BLaER1 treated with 17β-estradiol and CSF1 and Interleukin-3, amounts not matched to agents 10 nM and 100 nM (cell line): ENCODE measurements around the gene PSMC6.

ENCODE experiments used
- H3K27ac ChIP-seq, 11 experiments: shearing (Covaris generic); formaldehyde crosslinking; 2 replicates each; pipeline ENCODE4 v1.8.1; 2022
- H3K27me3 ChIP-seq, 11 experiments: shearing (Covaris generic); formaldehyde crosslinking; 2 replicates each; pipeline ENCODE4 v1.8.1; 2022
- H3K36me3 ChIP-seq, 11 experiments: shearing (Covaris generic); formaldehyde crosslinking; 2 replicates each; pipeline ENCODE4 v1.8.1; 2022
- H3K4me1 ChIP-seq, 10 experiments: shearing (Covaris generic); formaldehyde crosslinking; 2 replicates each; pipeline ENCODE4 v1.8.1; 2022
- H3K4me2 ChIP-seq, 11 experiments: shearing (Covaris generic); formaldehyde crosslinking; 2 replicates each; pipeline ENCODE4 v1.8.1; 2022
- H3K4me3 ChIP-seq, 10 experiments: shearing (Covaris generic); formaldehyde crosslinking; 2 replicates each; pipeline ENCODE4 v1.8.1; 2022
- H3K9ac ChIP-seq, 11 experiments: shearing (Covaris generic); formaldehyde crosslinking; 2 replicates each; pipeline ENCODE4 v1.8.1; 2022
- H3K9me3 ChIP-seq, 11 experiments: shearing (Covaris generic); formaldehyde crosslinking; replicated peaks in 1 of 11; 2 replicates each; pipeline ENCODE4 v1.8.1; 2022
- H4K20me1 ChIP-seq, 11 experiments: shearing (Covaris generic); formaldehyde crosslinking; 2 replicates each; pipeline ENCODE4 v1.8.1; 2022
- Cebpa-rat ChIP-seq, 11 experiments: shearing (Covaris generic); IDR thresholded peaks; 2 replicates each; pipeline ENCODE4 v1.8.1; 2022

Gene PSMC6

DNA sequence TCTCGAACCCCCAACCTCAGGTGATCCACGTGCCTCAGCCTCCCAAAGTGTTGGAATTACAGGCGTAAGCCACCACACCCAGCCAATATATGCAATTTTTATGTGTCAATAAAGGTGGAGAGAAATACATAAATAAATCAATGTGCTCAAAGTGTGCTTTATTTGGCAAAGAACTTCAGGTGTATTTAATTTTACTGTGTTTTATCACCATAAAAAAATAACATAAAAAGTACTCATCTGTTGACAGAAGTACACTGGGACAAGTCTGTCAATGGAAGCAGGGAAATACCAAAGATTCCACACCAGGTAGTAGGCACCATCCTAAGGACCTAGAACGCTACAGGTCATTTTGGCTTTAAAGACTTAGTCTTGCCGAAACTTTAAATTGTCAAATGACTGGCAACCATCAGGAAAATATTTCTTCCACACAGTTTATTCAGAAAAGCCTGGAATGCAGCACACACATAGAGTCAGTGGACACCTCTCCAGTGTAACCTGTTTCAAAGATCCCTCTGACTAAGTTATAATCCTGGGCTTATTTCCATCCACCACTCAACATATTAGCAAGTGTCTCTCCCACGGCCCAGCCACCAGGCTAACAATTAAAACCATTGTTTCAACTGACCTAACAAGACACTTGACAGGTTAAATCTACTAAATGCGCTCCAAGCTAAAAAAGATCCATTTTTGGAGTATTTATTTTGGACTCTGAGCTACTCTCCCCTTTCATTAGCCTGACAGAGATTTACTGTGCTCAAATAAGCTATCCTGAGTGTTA, 15.8 kb upstream of the PSMC6 start:
- Histone ChIP-seq H3K27ac (peak overlapping the region in 8 of 11 experiments; percentile 1 to 96 (median 62); a peak in 12 of 22 replicates), H3K27me3 (no peaks in the 10 kb centered on the region), H3K4me3 (no peak overlapping the region), H3K36me3 (peaks cover 0 to 21% (median 0%) of the 10 kb centered on the region in 11 experiments; a peak in 5 of 22 replicates), H4K20me1 (peaks cover 11 to 87% (median 59%) of the 10 kb centered on the region in 11 experiments; a peak in 19 of 22 replicates), H3K4me1 (peaks cover 30 to 49% (median 35%) of the 10 kb centered on the region in 10 experiments), H3K9me3 (no peaks in the 10 kb centered on the region), H3K9ac (no peak overlapping the region), H3K4me2 (peak overlapping the region in 6 of 11 experiments; percentile 79 to 90 (median 82); a peak in 11 of 22 replicates)
- TF ChIP-seq Cebpa-rat (IDR thresholded peaks at IDR 0.05): no peak

DNA sequence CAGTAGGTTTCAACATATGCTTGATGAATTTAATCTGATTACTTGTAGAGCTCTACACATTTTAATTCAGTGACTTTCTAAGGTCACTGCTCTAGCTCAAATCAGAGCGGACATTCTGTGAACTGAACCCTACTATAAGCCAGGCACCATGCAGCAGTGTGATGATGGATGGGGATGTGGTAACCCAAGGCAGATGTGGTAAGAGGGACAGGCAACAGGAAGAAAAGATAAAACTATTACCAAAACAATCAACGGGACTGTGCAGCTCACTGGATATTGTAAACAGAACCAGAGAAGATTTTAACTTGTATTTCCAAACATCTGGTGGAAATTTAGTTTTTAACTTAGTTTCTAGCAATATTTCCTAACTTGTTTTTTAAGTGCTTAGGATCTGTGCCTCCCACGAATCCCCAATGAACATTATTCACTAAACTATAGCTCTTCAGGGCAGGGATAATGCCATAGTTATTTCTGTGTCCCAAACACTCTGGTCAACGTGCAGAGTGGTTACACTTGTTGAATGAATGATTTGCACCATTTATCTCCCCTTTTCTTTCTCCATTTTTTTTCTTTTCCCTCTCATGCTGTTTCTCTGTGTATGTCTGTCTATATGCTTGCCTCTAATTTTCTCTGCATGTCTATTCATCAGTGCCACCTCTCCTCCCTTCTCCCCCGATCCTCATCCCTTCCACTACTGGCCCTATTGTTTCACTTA, 14.6 kb upstream of the PSMC6 start:
- Histone ChIP-seq H3K4me2 (peak overlapping the region; percentile 60 to 90 (median 81)), H3K4me3 (peak overlapping the region in 3 of 10 experiments; percentile 7 to 26 (median 11); a peak in 2 of 20 replicates), H3K36me3 (peaks cover 0 to 14% (median 0%) of the 10 kb centered on the region in 11 experiments; a peak in 5 of 22 replicates)

DNA sequence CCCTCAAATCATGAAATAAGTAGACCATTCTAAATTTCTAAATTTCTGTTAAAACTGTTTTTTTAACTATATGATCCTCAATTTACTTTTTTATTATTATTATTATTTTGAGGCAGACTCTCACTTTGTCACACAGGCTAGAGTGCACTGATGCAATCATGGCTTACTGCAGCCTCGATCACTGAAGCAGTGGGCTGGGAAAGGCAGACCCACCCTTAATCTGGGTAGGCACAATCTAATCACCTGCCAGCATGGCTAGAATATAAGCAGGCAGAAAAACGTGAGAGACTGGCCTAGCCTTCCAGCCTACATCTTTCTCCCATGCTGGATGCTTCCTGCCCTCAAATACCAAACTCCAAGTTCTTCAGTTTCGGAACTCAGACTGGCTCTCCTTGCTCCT, 14.0 kb upstream of the PSMC6 start:
- Histone ChIP-seq H3K27me3 (no peaks in the 10 kb centered on the region), H3K27ac (peak overlapping the region in 9 of 11 experiments; percentile 39 to 96 (median 65); a peak in 17 of 22 replicates), H3K36me3 (peaks cover 0 to 13% (median 0%) of the 10 kb centered on the region in 11 experiments; a peak in 4 of 22 replicates), H3K4me3 (peak overlapping the region in 3 of 10 experiments; percentile 14 to 99 (median 96); a peak in 3 of 20 replicates), H4K20me1 (peaks cover 0 to 68% (median 40%) of the 10 kb centered on the region in 11 experiments; a peak in 14 of 22 replicates), H3K4me1 (peaks cover 33 to 56% (median 42%) of the 10 kb centered on the region in 10 experiments), H3K9me3 (no peaks in the 10 kb centered on the region), H3K4me2 (peak overlapping the region; percentile 60 to 90 (median 81)), H3K9ac (peak overlapping the region in 10 of 11 experiments; percentile 18 to 95 (median 41); a peak in 10 of 22 replicates)
- TF ChIP-seq Cebpa-rat (IDR thresholded peaks at IDR 0.05): no peak

More for the DNA sequence above, 14.6 kb upstream of the PSMC6 start:
- Histone ChIP-seq H3K9ac (peak overlapping the region in 5 of 11 experiments; percentile 1 to 55 (median 42); a peak in 9 of 22 replicates), H3K9me3 (no peaks in the 10 kb centered on the region), H3K27ac (peak overlapping the region in 9 of 11 experiments; percentile 39 to 96 (median 65); a peak in 19 of 22 replicates), H3K4me1 (peaks cover 33 to 56% (median 42%) of the 10 kb centered on the region in 10 experiments), H3K27me3 (no peaks in the 10 kb centered on the region), H4K20me1 (peaks cover under 1 to 74% (median 47%) of the 10 kb centered on the region in 11 experiments; a peak in 15 of 22 replicates)
- peak in 6 of 11 experiments; percentile 13 to 67 (median 40); a peak in 6 of 22 replicates for TF ChIP-seq Cebpa-rat (IDR thresholded peaks at IDR 0.05)

DNA sequence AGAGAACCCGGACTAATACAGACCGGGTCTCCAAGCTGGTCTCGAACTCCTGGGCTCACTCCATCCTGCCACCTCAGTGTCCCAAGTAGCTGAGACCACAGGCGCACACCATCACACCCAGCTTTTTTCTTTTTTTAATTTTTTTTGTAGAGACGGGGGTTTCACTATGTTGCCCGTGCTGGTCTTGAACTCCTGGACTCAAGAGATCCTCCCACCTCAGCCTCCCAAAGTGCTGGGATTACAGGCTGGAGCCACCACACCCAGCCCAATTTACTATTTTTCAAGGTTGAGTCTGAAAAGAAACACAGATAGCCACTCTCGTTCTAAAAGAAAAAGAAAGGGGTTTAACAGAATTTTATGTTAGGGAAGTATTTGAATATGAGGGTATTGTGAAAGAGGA, 13.5 kb upstream of the PSMC6 start:
- Histone ChIP-seq H3K9me3 (no peaks in the 10 kb centered on the region), H3K9ac (peak overlapping the region in 8 of 11 experiments; percentile 18 to 95 (median 46); a peak in 9 of 22 replicates), H3K36me3 (peaks cover 0 to 13% (median 0%) of the 10 kb centered on the region in 11 experiments; a peak in 4 of 22 replicates), H3K4me2 (peak overlapping the region; percentile 60 to 90 (median 81)), H4K20me1 (peaks cover 0 to 63% (median 35%) of the 10 kb centered on the region in 11 experiments; a peak in 13 of 22 replicates), H3K27ac (peak overlapping the region in 9 of 11 experiments; percentile 39 to 96 (median 65); a peak in 15 of 22 replicates), H3K27me3 (no peaks in the 10 kb centered on the region), H3K4me3 (peak overlapping the region in 4 of 10 experiments; percentile 14 to 99 (median 93); a peak in 8 of 20 replicates), H3K4me1 (peaks cover 33 to 53% (median 42%) of the 10 kb centered on the region in 10 experiments)
- TF ChIP-seq Cebpa-rat (IDR thresholded peaks at IDR 0.05): no peak

DNA sequence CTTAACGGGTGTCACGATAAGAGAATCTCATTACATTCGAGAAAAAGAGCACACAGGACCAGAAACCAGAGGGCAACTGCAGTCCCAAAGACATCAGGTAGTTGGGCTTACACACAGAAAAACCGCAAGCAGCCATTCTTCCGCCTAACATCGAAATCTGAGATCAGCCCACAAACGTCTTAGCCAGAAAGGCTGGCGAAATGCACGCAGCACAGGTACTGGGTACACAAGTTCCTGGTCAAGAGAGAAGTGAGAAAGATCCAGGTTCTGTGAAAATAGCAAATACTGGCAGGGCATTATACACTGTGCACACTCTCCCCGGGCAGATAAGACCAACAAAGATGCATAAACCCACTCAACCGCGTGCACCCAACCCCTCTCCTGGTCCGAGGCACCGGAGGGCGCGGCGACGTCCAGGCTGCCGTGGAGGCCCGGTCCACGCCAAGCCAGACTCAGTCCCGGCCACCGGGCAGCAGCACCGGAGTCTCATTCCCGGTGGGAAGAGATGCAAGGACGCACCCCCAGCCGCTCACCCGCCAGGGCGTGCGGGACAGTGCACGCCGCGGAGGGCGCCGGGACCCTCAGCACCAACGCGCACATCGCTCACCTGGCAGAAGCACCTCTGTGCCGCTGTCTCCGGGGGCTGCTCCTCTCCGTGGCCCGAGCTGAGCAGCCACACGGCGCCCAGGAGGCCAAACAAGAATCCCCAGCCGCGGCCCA, 12.1 kb upstream of the PSMC6 start:
- Histone ChIP-seq H3K4me1 (peaks cover 33 to 52% (median 43%) of the 10 kb centered on the region in 10 experiments), H4K20me1 (peaks cover 0 to 51% (median 29%) of the 10 kb centered on the region in 11 experiments; a peak in 13 of 22 replicates), H3K27me3 (no peaks in the 10 kb centered on the region), H3K36me3 (peaks cover 0 to 13% (median 0%) of the 10 kb centered on the region in 11 experiments; a peak in 4 of 22 replicates), H3K9ac (peak overlapping the region; percentile 92 to 98 (median 95)), H3K9me3 (no peaks in the 10 kb centered on the region), H3K4me3 (peak overlapping the region; percentile 88 to 99 (median 96)), H3K27ac (peak overlapping the region; percentile 91 to 97 (median 94)), H3K4me2 (peak overlapping the region; percentile 60 to 90 (median 79))
- TF ChIP-seq Cebpa-rat (IDR thresholded peaks at IDR 0.05): no peak

DNA sequence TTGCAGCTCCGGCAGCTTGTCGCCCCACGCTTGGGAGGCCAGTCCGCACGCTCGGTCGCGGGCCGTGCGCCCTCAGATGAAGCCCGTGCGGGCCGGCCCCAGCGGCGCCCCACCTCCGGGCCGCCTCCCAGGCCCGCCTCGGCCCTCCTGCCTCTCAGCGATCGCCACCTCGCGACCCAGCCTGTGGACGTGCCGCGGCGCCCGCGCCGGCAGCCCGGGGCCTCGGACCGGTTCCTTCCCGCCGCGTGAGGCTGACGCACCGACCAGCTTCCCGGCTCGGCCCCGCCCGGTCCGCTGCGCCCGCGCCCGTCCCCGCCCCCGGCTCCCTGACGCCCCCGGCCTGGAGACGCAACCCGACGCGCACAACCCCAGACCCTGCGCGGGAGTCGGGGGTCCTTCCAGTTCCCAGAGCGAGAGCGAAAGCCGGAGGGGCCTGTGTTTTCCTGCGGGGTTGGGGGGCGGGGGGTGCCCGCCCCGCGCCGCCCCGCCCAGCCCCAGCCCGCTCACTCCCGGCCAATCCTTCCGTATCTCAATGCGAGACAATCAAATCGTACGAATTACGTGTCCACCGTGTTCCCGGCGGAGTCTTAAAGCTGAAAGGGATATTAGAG, 11.4 kb upstream of the PSMC6 start, which contains the start of gene ERO1A:
TSS of gene ERO1A (minus strand) at position 78 of the 611 bp plus-strand sequence. CDS start at position 1, 77 bp downstream.
- peak within 1 kb of the TSS; percentile 91 to 97 (median 94) for H3K27ac ChIP-seq
- H3K36me3 ChIP-seq: peaks cover 0 to 9% (median 0%) of the 10 kb centered on the region in 11 experiments; a peak in 3 of 22 replicates
- H3K4me3 ChIP-seq: peak within 1 kb of the TSS; percentile 88 to 99 (median 96)
- peaks cover 0 to 45% (median 28%) of the 10 kb centered on the region in 11 experiments; a peak in 13 of 22 replicates for H4K20me1 ChIP-seq
- H3K27me3 ChIP-seq: no peaks in the 10 kb centered on the region
- no peak for TF ChIP-seq Cebpa-rat (IDR thresholded peaks at IDR 0.05)
- peaks cover 33 to 59% (median 44%) of the 10 kb centered on the region in 10 experiments for H3K4me1 ChIP-seq
- peak within 1 kb of the TSS; percentile 65 to 90 (median 79) for H3K4me2 ChIP-seq
- H3K9ac ChIP-seq: peak within 1 kb of the TSS; percentile 92 to 98 (median 95)
- H3K9me3 ChIP-seq: no peaks in the 10 kb centered on the region

DNA sequence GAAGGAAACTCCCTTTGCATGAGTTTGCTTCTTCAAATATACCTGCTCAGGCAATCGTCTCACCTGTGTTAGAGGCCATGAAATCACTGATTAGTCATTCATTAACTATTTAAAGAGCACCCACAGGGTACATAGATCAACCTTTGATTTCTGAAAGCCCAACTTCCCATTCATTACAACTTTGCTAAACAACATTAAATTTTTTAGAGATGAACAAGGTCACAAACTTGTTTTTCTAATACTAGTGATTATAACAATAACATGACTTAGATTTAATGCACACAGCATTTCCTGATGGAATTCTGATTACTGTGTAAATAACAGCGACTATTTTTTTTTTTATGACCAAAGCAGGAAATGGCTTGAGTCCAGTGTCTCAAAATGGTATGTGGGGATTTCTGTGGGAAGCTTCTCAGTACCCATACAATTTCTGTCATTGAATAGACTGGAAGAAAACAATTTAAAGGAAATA, 6.3 kb upstream of the PSMC6 start:
- Histone ChIP-seq H3K27me3 (no peaks in the 10 kb centered on the region), H4K20me1 (no peaks in the 10 kb centered on the region), H3K9me3 (no peaks in the 10 kb centered on the region), H3K4me1 (peaks cover 5 to 44% (median 11%) of the 10 kb centered on the region in 10 experiments; a peak in 16 of 20 replicates), H3K27ac (no peak overlapping the region), H3K4me2 (peak overlapping the region in 3 of 11 experiments; percentile 13 to 60 (median 44); a peak in 4 of 22 replicates), H3K4me3 (no peak overlapping the region), H3K9ac (no peak overlapping the region), H3K36me3 (no peaks in the 10 kb centered on the region)
- no peak for TF ChIP-seq Cebpa-rat (IDR thresholded peaks at IDR 0.05)
